Cardiac muscle cell (in vitro differentiated cells and primary cell): ENCODE measurements around the gene MCCC1. TPM values are rescaled to one million over a fixed set of nuclear protein-coding genes. Genes with fewer than 3 reads are reported as not detected.

Source experiments
- DNase-seq, 2 donors: peaks; one replicate each; pipeline versions ENCODE4 v3.0.0 to v3.0.0-alpha.2; 2010 to 2017; ENCODE audit warnings: low read depth in 1 of 2, low spot score in 1 of 2
- H3K27ac ChIP-seq: fragments of 200-600 bp; sonication (generic); 2 replicates; pipeline ENCODE4 v1.5.1; 2016
- H3K27me3 ChIP-seq: fragments of 200-600 bp; sonication (generic); 2 replicates; pipeline ENCODE4 v1.6.0; 2016; ENCODE audit warnings: control low read depth
- H3K36me3 ChIP-seq: fragments of 200-600 bp; sonication (generic); 2 replicates; pipeline ENCODE4 v1.5.1; 2016; ENCODE audit warnings: control low read depth
- H3K4me1 ChIP-seq: fragments of 200-600 bp; sonication (generic); 2 replicates; pipeline ENCODE4 v1.8.1; 2017; ENCODE audit warnings: low read depth, mild to moderate bottlenecking, mixed run types
- H3K4me3 ChIP-seq: fragments of 200-600 bp; sonication (generic); 2 replicates; pipeline ENCODE4 v1.5.1; 2016; ENCODE audit warnings: mild to moderate bottlenecking
- H3K9me3 ChIP-seq: fragments of 200-600 bp; sonication (generic); 2 replicates; pipeline ENCODE4 v1.5.1; 2017; ENCODE audit warnings: low read depth, mild to moderate bottlenecking, control low read depth
- CTCF ChIP-seq: IDR thresholded peaks from 2 replicates; pipeline ENCODE4 v1.5.1; 2012; ENCODE audit warnings: low read depth, mild to moderate bottlenecking, low read length
- polyA plus RNA-seq: library from polyadenylated mRNA; unstranded; fragments of >200 nt; fragmentation: Nextera tagmentation; extraction: Ambion mirVana; gene quantifications from 2 replicates; pipeline ENCODE4 v1.2.1, GENCODE V29; 2016
- total RNA-seq: library from RNA; depleted of rRNA; stranded (reverse); fragments of >200 nt; gene quantifications from 2 replicates; pipeline ENCODE4 v1.2.3, GENCODE V29; 2016

The MCCC1 gene
- total and polyA plus RNA-seq, 2 experiments from 2014 or later: 33.2 to 40.5 TPM

GRCh38 chr3:183132409-183132808 lies 33.1 kb upstream of the MCCC1 start:
- H3K9me3 ChIP-seq: no peaks in the 10 kb centered on the region
- no peak for TF ChIP-seq CTCF
- H3K27ac ChIP-seq: no peak overlapping the region
- peaks cover 4% of the 10 kb centered on the region for H3K27me3 ChIP-seq
- H3K36me3 ChIP-seq: no peaks in the 10 kb centered on the region
- no peak overlapping the region for H3K4me3 ChIP-seq
- H3K4me1 ChIP-seq: no peaks in the 10 kb centered on the region
- DNase-seq: no peak

GRCh38 chr3:183131735-183132134 lies 32.4 kb upstream of the MCCC1 start:
- Histone ChIP-seq H3K36me3 (no peaks in the 10 kb centered on the region), H3K27ac (no peak overlapping the region), H3K27me3 (peaks cover 4% of the 10 kb centered on the region), H3K4me1 (no peaks in the 10 kb centered on the region), H3K9me3 (no peaks in the 10 kb centered on the region), H3K4me3 (no peak overlapping the region)
- peak in 1 of 2 donors; percentile 70 for DNase-seq
- TF ChIP-seq CTCF: no peak

- Histone ChIP-seq H3K4me3 (no peak overlapping the region), H3K4me1 (no peaks in the 10 kb centered on the region), H3K27me3 (peaks cover 4% of the 10 kb centered on the region), H3K27ac (no peak overlapping the region), H3K36me3 (no peaks in the 10 kb centered on the region), H3K9me3 (no peaks in the 10 kb centered on the region)
- DNase-seq: no peak
- no peak for TF ChIP-seq CTCF
These were observed 32.0 kb upstream of the MCCC1 start for GRCh38 chr3:183131186-183131725.

GRCh38 chr3:183129243-183129642 lies 29.9 kb upstream of the MCCC1 start:
- Histone ChIP-seq H3K27ac (no peak overlapping the region), H3K9me3 (no peaks in the 10 kb centered on the region), H3K4me3 (no peak overlapping the region), H3K27me3 (no peaks in the 10 kb centered on the region), H3K4me1 (no peaks in the 10 kb centered on the region), H3K36me3 (no peaks in the 10 kb centered on the region)
- DNase-seq: peak in 1 of 2 donors; percentile 11
- no peak for TF ChIP-seq CTCF

- no peaks in the 10 kb centered on the region for H3K9me3 ChIP-seq
- TF ChIP-seq CTCF: no peak
- no peak for DNase-seq
- no peaks in the 10 kb centered on the region for H3K36me3 ChIP-seq
- H3K27me3 ChIP-seq: no peaks in the 10 kb centered on the region
- no peak overlapping the region for H3K27ac ChIP-seq
- no peaks in the 10 kb centered on the region for H3K4me1 ChIP-seq
- no peak overlapping the region for H3K4me3 ChIP-seq
These were observed 29.4 kb upstream of the MCCC1 start for GRCh38 chr3:183128709-183129108.
